ENCODE measurements around the gene WT1.

The WT1 gene

GRCh38 chr11:32446227-32446626, 10.9 kb upstream of the WT1 start:
- Histone ChIP-seq H3K36me3 (ENCODE audit: control insufficient read depth in 2 of 2, insufficient read depth in 1 of 2, low read length in 2 of 2) (no peaks in the 10 kb centered on the region), H3K27ac (ENCODE audit: extremely low read depth, low read depth, low read length) (no peak overlapping the region), H3K9me3 (ENCODE audit: control insufficient read depth, insufficient read depth, low read depth, low read length) (no peaks in the 10 kb centered on the region), H3K4me1 (ENCODE audit: control insufficient read depth, insufficient read depth, low read length) (no peaks in the 10 kb centered on the region), H3K4me3 (ENCODE audit: low read depth, low read length) (no peak overlapping the region)
- POLR2A ChIA-PET, result no interaction called here
- TF ChIP-seq ZNF19 (tag by site-specific recombination; IDR thresholded peaks at IDR 0.05; ENCODE audit: low read depth), result no peak
- TF ChIP-seq ZNF670 (tag by site-specific recombination; IDR thresholded peaks at IDR 0.05; ENCODE audit: low read depth), result no peak
- no peak for TF ChIP-seq ZNF133 (tag by site-specific recombination; IDR thresholded peaks at IDR 0.05)
- no peak for TF ChIP-seq ZNF623 (tag by site-specific recombination; IDR thresholded peaks at IDR 0.05)
- no peak for TF ChIP-seq ZNF624 (tag by site-specific recombination; IDR thresholded peaks at IDR 0.05)
- no peak for TF ChIP-seq ZNF354C (tag by site-specific recombination; IDR thresholded peaks at IDR 0.05; ENCODE audit: borderline replicate concordance, low read depth)
- CTCF ChIA-PET, result no interaction called here

GRCh38 chr11:32444186-32444585, 8.8 kb upstream of the WT1 start:
- ChIA-PET CTCF (no interaction called here), POLR2A (no interaction called here)
- Histone ChIP-seq H3K36me3 (ENCODE audit: control insufficient read depth in 2 of 2, insufficient read depth in 1 of 2, low read length in 2 of 2) (no peaks in the 10 kb centered on the region), H3K4me3 (ENCODE audit: low read depth, low read length) (no peak overlapping the region), H3K9me3 (ENCODE audit: control insufficient read depth, insufficient read depth, low read depth, low read length) (no peaks in the 10 kb centered on the region), H3K4me1 (ENCODE audit: control insufficient read depth, insufficient read depth, low read length) (no peaks in the 10 kb centered on the region), H3K27ac (ENCODE audit: extremely low read depth, low read depth, low read length) (no peak overlapping the region)
- no peak for TF ChIP-seq ZNF146 (tag by site-specific recombination; IDR thresholded peaks at IDR 0.05)
- TF ChIP-seq ZNF404 (tag by site-specific recombination; IDR thresholded peaks at IDR 0.05), result no peak
- TF ChIP-seq ELK4 (IDR thresholded peaks at IDR 0.05; ENCODE audit: borderline replicate concordance, low read depth, low read length), result no peak
- TF ChIP-seq ZNF645 (tag by site-specific recombination; IDR thresholded peaks at IDR 0.05), result no peak
- no peak for TF ChIP-seq PRDM2 (tag by site-specific recombination; IDR thresholded peaks at IDR 0.05; ENCODE audit: borderline replicate concordance)
- TF ChIP-seq PRDM4 (tag by site-specific recombination; IDR thresholded peaks at IDR 0.05), result no peak
- no peak for TF ChIP-seq ZNF132 (tag by site-specific recombination; IDR thresholded peaks at IDR 0.05; ENCODE audit: borderline replicate concordance)
- no peak for TF ChIP-seq ZNF768 (tag by site-specific recombination; IDR thresholded peaks at IDR 0.05)
- TF ChIP-seq ZXDB (tag by site-specific recombination; IDR thresholded peaks at IDR 0.05), result no peak
- TF ChIP-seq PRDM1 (tag by site-specific recombination; IDR thresholded peaks at IDR 0.05), result no peak
- TF ChIP-seq TSHZ1 (tag by site-specific recombination; IDR thresholded peaks at IDR 0.05; ENCODE audit: borderline replicate concordance), result no peak
- no peak for TF ChIP-seq ZNF350 (tag by site-specific recombination; IDR thresholded peaks at IDR 0.05)
- no peak for TF ChIP-seq ZNF18 (tag by site-specific recombination; IDR thresholded peaks at IDR 0.05)
- TF ChIP-seq ZEB2 (tag by site-specific recombination; IDR thresholded peaks at IDR 0.05), result no peak

Measured in HEK293 (cell line).